H1 (cell line): Measurements from ENCODE around the gene OR6B2.

Source experiments
- ASH2L ChIP-seq: fragments of 200-600, 300-600 bp; sonication (generic); IDR thresholded peaks from one replicate; pipeline ENCODE4 v1.7.1; 2017; ENCODE audit warnings: low read length
- CHD2 ChIP-seq: IDR thresholded peaks from 2 replicates; pipeline ENCODE4 v1.6.1; 2012; ENCODE audit warnings: low read length, improper control_type of control experiment
- CTCF ChIP-seq, 3 experiments: IDR thresholded peaks; 1 replicate in 2 of 3; 2 replicates in 1 of 3; pipeline versions ENCODE4 v1.5.1 to v1.6.1; 2011; ENCODE audit warnings: low read length in 3 of 3, mild to moderate bottlenecking in 3 of 3, inconsistent platforms in 2 of 3, low read depth in 1 of 3, moderate library complexity in 1 of 3; ENCODE audit not compliant: insufficient read depth in 1 of 3; ENCODE audit errors: control extremely low read depth in 1 of 3
- SRF ChIP-seq: IDR thresholded peaks from 2 replicates; pipeline ENCODE4 v1.6.1; 2011; ENCODE audit warnings: mild to moderate bottlenecking, low read depth, low read length, moderate library complexity

DNA sequence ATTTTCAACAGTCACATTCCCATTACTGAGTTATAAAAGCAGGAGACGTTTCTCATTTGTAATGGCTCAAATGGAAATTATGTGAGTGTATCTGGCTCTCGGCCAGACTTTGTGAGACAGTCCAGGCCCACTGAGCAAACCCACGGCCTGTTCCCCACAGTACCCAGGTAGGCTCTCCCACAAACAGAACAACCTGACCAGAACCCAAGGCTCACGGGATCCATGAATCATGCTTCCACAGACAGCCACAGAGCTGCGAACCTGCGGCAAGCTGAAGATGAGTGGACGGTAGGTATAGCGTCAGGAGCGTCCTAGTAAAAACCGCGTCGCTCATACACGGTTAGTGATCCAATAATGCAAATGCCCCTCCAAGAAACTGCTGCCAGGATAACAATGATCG lies 39.3 kb downstream of the OR6B2 start:
- TF ChIP-seq CTCF (IDR thresholded peaks at IDR 0.05; ENCODE audit: control extremely low read depth in 1 of 3, insufficient read depth in 1 of 3, low read depth in 1 of 3, low read length in 3 of 3) (no peak), ASH2L (no peak), CHD2 (no peak), SRF (no peak)
